ENCODE measurements around the gene TUBB4B. TPM values are rescaled to one million over a fixed set of nuclear protein-coding genes. Genes with fewer than 3 reads are reported as not detected.

TUBB4B gene
- total RNA-seq, 1 experiment from 2014 or later, result 180 TPM

DNA sequence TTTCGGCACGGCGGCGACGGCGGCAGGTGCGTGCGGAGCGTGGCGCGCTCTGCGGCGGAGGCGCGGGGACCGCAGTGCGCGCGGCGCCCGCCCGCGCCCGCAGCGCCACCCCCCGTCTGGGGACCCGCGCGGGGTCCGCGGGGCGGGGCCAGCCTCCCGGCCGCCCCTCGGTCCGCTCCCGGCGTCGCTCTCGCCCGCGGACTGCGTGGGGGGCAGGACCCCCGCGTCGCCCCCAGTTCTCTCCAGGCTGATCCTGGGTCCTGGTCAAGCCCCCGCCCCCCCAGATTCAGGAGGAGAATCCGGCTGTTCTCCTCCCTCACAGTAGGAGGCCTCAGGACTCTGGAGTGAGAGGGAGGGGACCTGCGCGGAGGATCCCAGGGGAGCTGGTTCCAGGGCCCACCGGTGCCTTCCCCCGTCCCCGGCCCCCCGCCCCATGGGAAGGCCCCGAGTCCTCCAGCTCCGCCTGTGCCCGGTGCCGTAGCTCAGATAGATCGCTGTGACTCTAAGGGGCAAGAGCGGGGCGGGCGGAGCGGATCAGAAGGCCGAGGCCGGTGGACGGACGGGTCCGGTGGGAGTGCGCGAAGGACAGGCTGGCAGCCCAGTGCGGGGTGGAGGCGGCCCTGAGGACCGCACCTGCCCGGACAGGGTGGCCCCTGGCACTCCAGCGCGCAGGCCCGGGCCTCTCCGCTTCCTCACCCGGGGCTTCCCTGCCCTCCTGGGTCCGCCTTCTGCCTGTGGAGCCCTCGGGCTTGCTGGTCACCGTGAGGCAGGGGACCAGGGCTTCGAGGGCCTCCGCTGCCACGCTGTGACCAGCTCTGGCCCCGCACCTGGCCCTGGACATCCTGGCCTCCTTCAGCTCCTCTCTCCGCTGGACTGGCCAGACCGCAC, 18.7 kb upstream of the TUBB4B start, which contains the start of gene RNF208:
RNF208 (minus strand) TSS at position 51 of the 888 bp plus-strand sequence. CDS start 1,028 bp downstream, outside the sequence.
- peak within 1 kb of the TSS; percentile 83 for H3K4me3 Mint-ChIP-seq (ENCODE audit: unreplicated experiment)
- TF ChIP-seq, protein P1, sequence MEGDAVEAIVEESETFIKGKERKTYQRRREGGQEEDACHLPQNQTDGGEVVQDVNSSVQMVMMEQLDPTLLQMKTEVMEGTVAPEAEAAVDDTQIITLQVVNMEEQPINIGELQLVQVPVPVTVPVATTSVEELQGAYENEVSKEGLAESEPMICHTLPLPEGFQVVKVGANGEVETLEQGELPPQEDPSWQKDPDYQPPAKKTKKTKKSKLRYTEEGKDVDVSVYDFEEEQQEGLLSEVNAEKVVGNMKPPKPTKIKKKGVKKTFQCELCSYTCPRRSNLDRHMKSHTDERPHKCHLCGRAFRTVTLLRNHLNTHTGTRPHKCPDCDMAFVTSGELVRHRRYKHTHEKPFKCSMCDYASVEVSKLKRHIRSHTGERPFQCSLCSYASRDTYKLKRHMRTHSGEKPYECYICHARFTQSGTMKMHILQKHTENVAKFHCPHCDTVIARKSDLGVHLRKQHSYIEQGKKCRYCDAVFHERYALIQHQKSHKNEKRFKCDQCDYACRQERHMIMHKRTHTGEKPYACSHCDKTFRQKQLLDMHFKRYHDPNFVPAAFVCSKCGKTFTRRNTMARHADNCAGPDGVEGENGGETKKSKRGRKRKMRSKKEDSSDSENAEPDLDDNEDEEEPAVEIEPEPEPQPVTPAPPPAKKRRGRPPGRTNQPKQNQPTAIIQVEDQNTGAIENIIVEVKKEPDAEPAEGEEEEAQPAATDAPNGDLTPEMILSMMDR (IDR thresholded peaks at IDR 0.05; ENCODE audit: unreplicated experiment), result no peak
- H3K9me3 Mint-ChIP-seq (ENCODE audit: unreplicated experiment), result no peaks in the 10 kb centered on the region
- H3K36me3 Mint-ChIP-seq (ENCODE audit: insufficient read depth, unreplicated experiment), result peaks cover 1% of the 10 kb centered on the region
- peaks cover 10% of the 10 kb centered on the region for H3K4me1 Mint-ChIP-seq (ENCODE audit: insufficient read depth, unreplicated experiment)
- BruUV-seq (replicated peaks), result no TSS peak
- ChIA-PET POLR2A (interaction anchor here (0.6 to 6.3 kb wide), 16 partner anchors 8 to 361 kb away, joined by 3 to 73 read pairs (median 6); partner anchors contain the start of genes ANAPC2, EXD3, MAN1B1 and NDOR1), CTCF (interaction anchor here (0.7 to 5.6 kb wide), 3 partner anchors 15 to 33 kb away, joined by 3 to 36 read pairs (median 3); no protein-coding TSS in a partner anchor)
- no peak for DNase-seq (ENCODE audit: unreplicated experiment)
- intact Hi-C loops (cut with micrococcal nuclease), result loop anchor here (10.0 kb wide), 2 partner anchors 48 to 178 kb away; partner anchors contain the start of genes LRRC26, NPDC1 and TMEM210
- peak within 1 kb of the TSS; percentile 61 for H3K27ac Mint-ChIP-seq (ENCODE audit: low read depth, unreplicated experiment)
- H3K27me3 Mint-ChIP-seq (ENCODE audit: insufficient read depth, unreplicated experiment), result no peaks in the 10 kb centered on the region

DNA sequence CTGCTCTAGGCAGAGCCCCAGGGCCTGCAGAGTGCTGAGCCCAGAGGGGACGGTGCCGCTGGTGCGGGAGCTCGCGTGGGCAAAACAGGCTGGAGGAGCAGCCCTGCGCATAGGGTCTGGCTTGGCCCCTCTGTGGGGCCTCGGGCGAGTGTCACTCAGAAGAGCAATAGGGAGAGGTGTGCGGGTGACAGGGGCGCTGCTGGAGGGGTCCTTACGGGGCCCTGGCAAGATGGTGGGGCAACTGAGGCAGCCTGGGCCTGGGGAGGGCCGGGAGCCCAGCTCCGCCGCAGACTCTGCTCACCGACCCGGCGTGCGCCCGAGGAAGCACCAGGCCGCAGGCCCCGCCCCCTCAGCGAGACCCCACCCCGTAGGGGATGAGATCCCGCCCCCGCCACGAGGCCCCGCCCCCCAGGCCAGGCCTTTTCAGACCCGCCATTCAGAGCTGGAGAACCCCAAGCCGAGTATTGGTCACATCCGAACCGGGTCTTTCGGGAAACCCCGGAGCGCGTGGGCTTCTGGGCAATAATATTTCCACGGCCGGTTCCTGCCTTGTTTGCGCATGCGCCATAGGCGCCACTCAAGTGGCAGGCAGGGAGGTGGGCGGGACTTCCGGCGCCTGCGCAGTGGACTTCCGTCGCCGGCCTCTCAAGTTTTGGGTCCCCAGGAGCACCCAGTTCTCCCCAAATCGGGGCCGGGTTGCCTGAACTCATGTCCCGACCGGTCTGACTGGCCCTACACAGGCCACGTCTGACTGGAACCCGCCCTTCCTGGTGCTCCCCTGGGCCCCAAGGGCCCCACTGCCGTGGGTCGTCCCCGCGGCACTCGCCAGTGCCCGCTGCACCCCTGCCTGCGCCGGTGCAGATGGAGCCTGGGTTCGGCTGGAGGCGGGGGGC, 17.8 kb upstream of the TUBB4B start:
- TF ChIP-seq, protein P1 (IDR thresholded peaks at IDR 0.05; ENCODE audit: unreplicated experiment), result no peak
- Mint-ChIP-seq H3K27ac (ENCODE audit: low read depth, unreplicated experiment) (peak overlapping the region; percentile 61), H3K4me1 (ENCODE audit: insufficient read depth, unreplicated experiment) (peaks cover 15% of the 10 kb centered on the region), H3K9me3 (ENCODE audit: unreplicated experiment) (no peaks in the 10 kb centered on the region), H3K4me3 (ENCODE audit: unreplicated experiment) (peak overlapping the region; percentile 83), H3K36me3 (ENCODE audit: insufficient read depth, unreplicated experiment) (no peaks in the 10 kb centered on the region), H3K27me3 (ENCODE audit: insufficient read depth, unreplicated experiment) (no peaks in the 10 kb centered on the region)
- no TSS peak for BruUV-seq (replicated peaks)
- peak; percentile 98 for DNase-seq (ENCODE audit: unreplicated experiment)
- POLR2A ChIA-PET, result interaction anchor here (0.6 to 6.3 kb wide), 20 partner anchors 8 to 814 kb away, joined by 3 to 73 read pairs (median 5); partner anchors contain the start of genes ANAPC2, EXD3, MAN1B1 and NDOR1
- CTCF ChIA-PET, result interaction anchor here (0.6 to 5.6 kb wide), 4 partner anchors 14 to 858 kb away, joined by 3 to 36 read pairs (median 3); no protein-coding TSS in a partner anchor
- intact Hi-C loops (cut with micrococcal nuclease), result loop anchor here (10.0 kb wide), 2 partner anchors 49 to 179 kb away; partner anchors contain the start of genes LRRC26, NPDC1 and TMEM210

DNA sequence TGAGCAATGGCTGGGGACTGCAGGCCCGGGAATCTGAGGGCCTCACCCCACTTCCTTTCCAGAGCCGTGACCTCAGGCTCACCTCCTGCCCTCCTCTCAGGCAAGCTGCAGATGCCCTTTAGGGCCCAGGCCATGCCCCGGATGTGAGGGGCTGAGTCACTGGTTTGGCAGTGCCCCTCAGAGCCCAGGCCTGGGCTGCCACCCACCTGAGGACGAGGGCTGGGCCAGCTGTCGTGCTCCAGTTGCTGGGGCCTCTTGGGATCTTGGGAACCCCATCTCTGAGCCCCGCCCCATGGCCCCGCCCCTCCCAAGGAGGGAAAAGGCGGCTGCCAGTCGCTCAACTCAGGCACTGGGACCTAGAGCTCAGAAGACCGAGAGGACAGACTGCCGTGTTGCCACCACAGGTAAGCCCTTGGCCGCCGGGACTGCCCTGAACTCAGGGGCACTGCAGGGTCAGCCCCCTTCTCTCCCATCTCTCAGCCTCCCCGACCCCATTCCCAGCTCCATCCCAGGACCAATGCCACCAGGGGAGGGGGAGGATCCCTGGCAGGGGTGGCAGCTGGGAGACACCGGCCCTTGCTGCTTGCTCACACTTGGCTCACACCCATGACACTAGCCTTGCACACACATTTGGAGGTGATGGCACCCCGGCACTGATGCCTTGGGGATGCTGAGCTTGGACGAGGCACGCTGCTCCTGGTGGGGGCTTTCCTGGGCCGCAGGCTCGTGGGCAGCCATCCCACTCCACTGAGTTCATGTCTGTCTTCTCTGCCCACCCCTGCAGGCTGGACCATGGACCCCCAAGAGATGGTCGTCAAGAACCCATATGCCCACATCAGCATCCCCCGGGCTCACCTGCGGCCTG, 16.0 kb upstream of the TUBB4B start, which contains the start of gene CYSRT1:
CYSRT1 (plus strand) TSS at position 345 of the 865 bp plus-strand sequence; CDS start at position 793, 448 bp downstream.
- Mint-ChIP-seq H3K36me3 (ENCODE audit: insufficient read depth, unreplicated experiment) (no peaks in the 10 kb centered on the region), H3K27ac (ENCODE audit: low read depth, unreplicated experiment) (peak within 1 kb of the TSS; percentile 61), H3K4me1 (ENCODE audit: insufficient read depth, unreplicated experiment) (peaks cover 15% of the 10 kb centered on the region), H3K9me3 (ENCODE audit: unreplicated experiment) (no peaks in the 10 kb centered on the region), H3K27me3 (ENCODE audit: insufficient read depth, unreplicated experiment) (no peaks in the 10 kb centered on the region), H3K4me3 (ENCODE audit: unreplicated experiment) (peak within 1 kb of the TSS; percentile 83)
- no TSS peak for BruUV-seq (replicated peaks)
- intact Hi-C loops (cut with micrococcal nuclease), result loop anchor here (10.0 kb wide), 2 partner anchors 50 to 180 kb away; partner anchors contain the start of genes LRRC26, NPDC1 and TMEM210
- peak; percentile 31 for DNase-seq (ENCODE audit: unreplicated experiment)
- ChIA-PET POLR2A (interaction anchor here (0.9 to 6.3 kb wide), 9 partner anchors 12 to 139 kb away, joined by 3 to 73 read pairs (median 14); partner anchors contain the start of genes ANAPC2, MAN1B1, NDOR1 and SSNA1), CTCF (interaction anchor here (0.7 to 5.6 kb wide), 6 partner anchors 13 to 188 kb away, joined by 3 to 36 read pairs (median 4); partner anchors contain the start of gene SSNA1)
- TF ChIP-seq, protein P1 (IDR thresholded peaks at IDR 0.05; ENCODE audit: unreplicated experiment), result no peak

Data from MCF 10A (cell line).